Lower leg skin (tissue), 3 donors: ENCODE data around the gene SOX6.
"Not testable (repeated sequence)": the region's sequence is repeated elsewhere in the genome, so short reads cannot be mapped to it uniquely, and the experiment has no call there.

Source experiments
- POLR2A ChIP-seq, 2 donors: fragments of 450-650 bp; IDR thresholded peaks; one replicate each; pipeline ENCODE4 v1.6.1; 2016 to 2017; ENCODE audit warnings: antibody characterized with exemption in 2 of 2, mild to moderate bottlenecking in 1 of 2, moderate library complexity in 1 of 2
- TF ChIP-seq, protein P1 (sequence below), 3 donors: fragments of 450-650 bp; IDR thresholded peaks; one replicate each; pipeline ENCODE4 v1.5.1; 2016; ENCODE audit warnings: antibody characterized with exemption in 3 of 3, mild to moderate bottlenecking in 3 of 3, moderate library complexity in 2 of 3

DNA sequence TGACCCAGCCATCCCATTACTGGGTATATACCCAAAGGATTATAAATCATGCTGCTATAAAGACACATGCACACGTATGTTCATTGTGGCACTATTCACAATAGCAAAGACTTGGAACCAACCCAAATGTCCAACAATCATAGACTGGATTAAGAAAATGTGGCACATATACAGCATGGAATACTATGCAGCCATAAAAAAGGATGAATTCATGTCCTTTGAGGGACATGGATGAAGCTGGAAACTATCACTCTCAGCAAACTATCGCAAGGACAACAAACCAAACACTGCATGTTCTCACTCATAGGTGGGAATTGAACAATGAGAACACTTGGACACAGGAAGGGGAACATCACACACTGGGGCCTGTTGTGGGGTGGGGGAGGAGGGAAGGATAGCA lies 209.4 kb downstream of the SOX6 start:
- TF ChIP-seq, protein P1, sequence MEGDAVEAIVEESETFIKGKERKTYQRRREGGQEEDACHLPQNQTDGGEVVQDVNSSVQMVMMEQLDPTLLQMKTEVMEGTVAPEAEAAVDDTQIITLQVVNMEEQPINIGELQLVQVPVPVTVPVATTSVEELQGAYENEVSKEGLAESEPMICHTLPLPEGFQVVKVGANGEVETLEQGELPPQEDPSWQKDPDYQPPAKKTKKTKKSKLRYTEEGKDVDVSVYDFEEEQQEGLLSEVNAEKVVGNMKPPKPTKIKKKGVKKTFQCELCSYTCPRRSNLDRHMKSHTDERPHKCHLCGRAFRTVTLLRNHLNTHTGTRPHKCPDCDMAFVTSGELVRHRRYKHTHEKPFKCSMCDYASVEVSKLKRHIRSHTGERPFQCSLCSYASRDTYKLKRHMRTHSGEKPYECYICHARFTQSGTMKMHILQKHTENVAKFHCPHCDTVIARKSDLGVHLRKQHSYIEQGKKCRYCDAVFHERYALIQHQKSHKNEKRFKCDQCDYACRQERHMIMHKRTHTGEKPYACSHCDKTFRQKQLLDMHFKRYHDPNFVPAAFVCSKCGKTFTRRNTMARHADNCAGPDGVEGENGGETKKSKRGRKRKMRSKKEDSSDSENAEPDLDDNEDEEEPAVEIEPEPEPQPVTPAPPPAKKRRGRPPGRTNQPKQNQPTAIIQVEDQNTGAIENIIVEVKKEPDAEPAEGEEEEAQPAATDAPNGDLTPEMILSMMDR (IDR thresholded peaks at IDR 0.05) = not testable (repeated sequence)
- not testable (repeated sequence) for TF ChIP-seq POLR2A (IDR thresholded peaks at IDR 0.05)
